ENCODE measurements around the gene EDDM13. TPM values are rescaled to one million over a fixed set of nuclear protein-coding genes. Genes with fewer than 3 reads are reported as not detected.

Gene EDDM13
- total RNA-seq, 6 experiments from 2014 or later, result not detected

DNA sequence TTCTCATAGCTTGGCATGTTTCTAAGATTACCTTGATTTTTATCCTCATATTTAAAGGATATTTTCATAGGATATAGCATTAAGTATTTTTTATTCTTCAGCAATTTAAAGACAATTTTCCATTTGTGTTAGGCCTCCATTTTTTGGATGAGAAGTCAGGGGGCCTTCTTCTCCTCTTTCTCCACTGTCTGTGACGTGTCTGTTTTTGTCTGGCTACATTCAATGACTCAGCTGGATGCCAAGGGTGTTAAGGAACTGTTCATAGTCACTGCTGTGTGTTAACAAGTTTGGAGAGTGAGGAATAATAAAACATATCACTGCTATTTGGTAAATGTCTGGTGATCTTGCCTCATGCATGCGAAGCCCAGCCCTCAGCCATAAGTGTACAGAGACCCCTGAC lies 84.4 kb downstream of the EDDM13 start:
- Mint-ChIP-seq H3K4me1 (ENCODE audit: low read depth) (no peaks in the 10 kb centered on the region), H3K27me3 (ENCODE audit: insufficient read depth) (peaks cover 3% of the 10 kb centered on the region; the same call in 1 of the 2 replicates), H3K9me3 (peaks cover 54% of the 10 kb centered on the region), H3K27ac (no peak overlapping the region), H3K36me3 (ENCODE audit: low read depth) (peaks cover 20% of the 10 kb centered on the region), H3K4me3 (no peak overlapping the region)
- no peak for TF ChIP-seq CTCF (IDR thresholded peaks at IDR 0.05)
- no peak for DNase-seq

Other genes starting within 250 kb of the EDDM13 start
- gene ZNF787, start 151.5 kb upstream of the EDDM13 start, total RNA-seq (2021; fragmentation: NEBNext Ultra II Directional; extraction: Animal tissue kit (Norgen Biotek cat#: 25700)), result 10 to 100 TPM; 28.5 to 31.5 (median 29.5) TPM
- gene ZNF444, start 131.5 kb upstream of the EDDM13 start, total RNA-seq (2021; fragmentation: NEBNext Ultra II Directional; extraction: Animal tissue kit (Norgen Biotek cat#: 25700)), result 10 to 100 TPM; 20.6 to 28.4 (median 22.5) TPM
- gene GALP, start 96.7 kb upstream of the EDDM13 start, total RNA-seq (2021; fragmentation: NEBNext Ultra II Directional; extraction: Animal tissue kit (Norgen Biotek cat#: 25700)), result not detected
- under 1 TPM in 1 of 6 experiments, not detected in 5; 0.12 TPM for gene ZSCAN5B, start 75.0 kb upstream of the EDDM13 start, total RNA-seq (2021; fragmentation: NEBNext Ultra II Directional; extraction: Animal tissue kit (Norgen Biotek cat#: 25700))
- gene ZSCAN5C, start 70.5 kb upstream of the EDDM13 start, total RNA-seq (2021; fragmentation: NEBNext Ultra II Directional; extraction: Animal tissue kit (Norgen Biotek cat#: 25700)), result not detected
- gene ZSCAN5A, start 42.1 kb downstream of the EDDM13 start, total RNA-seq (2021; fragmentation: NEBNext Ultra II Directional; extraction: Animal tissue kit (Norgen Biotek cat#: 25700)), result 1 to 10 TPM; 5.0 to 6.8 (median 5.8) TPM
- 1 to 10 TPM in 3 of 6 experiments, under 1 TPM in 3; 0.37 to 1.2 (median 0.81) TPM for gene ZNF582, start 120.8 kb downstream of the EDDM13 start, total RNA-seq (2021; fragmentation: NEBNext Ultra II Directional; extraction: Animal tissue kit (Norgen Biotek cat#: 25700))
- 1 to 10 TPM; 3.5 to 5.3 (median 4.5) TPM for gene ZNF583, start 131.6 kb downstream of the EDDM13 start, total RNA-seq (2021; fragmentation: NEBNext Ultra II Directional; extraction: Animal tissue kit (Norgen Biotek cat#: 25700))
- gene ZNF667, start 204.6 kb downstream of the EDDM13 start, total RNA-seq (2021; fragmentation: NEBNext Ultra II Directional; extraction: Animal tissue kit (Norgen Biotek cat#: 25700)), result 1 to 10 TPM in 2 of 6 experiments, under 1 TPM in 4; 0.13 to 2.2 (median 0.49) TPM
- 1 to 10 TPM; 2.0 to 2.8 (median 2.3) TPM for gene ZNF471, start 235.1 kb downstream of the EDDM13 start, total RNA-seq (2021; fragmentation: NEBNext Ultra II Directional; extraction: Animal tissue kit (Norgen Biotek cat#: 25700))